PC-3 (cell line): ENCODE data around the gene PLSCR1.

Source experiments
- EZH2 ChIP-seq: fragments of 300-600 bp; sonication (generic); IDR thresholded peaks from one replicate; pipeline ENCODE4 v1.6.1; 2017; ENCODE audit warnings: antibody characterized with exemption, mild to moderate bottlenecking, low read length; ENCODE audit not compliant: unreplicated experiment
- EZH2phosphoT487 ChIP-seq: fragments of 300-600 bp; sonication (generic); IDR thresholded peaks from 2 replicates; pipeline ENCODE4 v1.6.1; 2018; ENCODE audit warnings: mild to moderate bottlenecking, antibody characterized with exemption, low read length, borderline replicate concordance
- TF ChIP-seq, protein P1 (sequence below): fragments of 300-600 bp; sonication (generic); conservative IDR thresholded peaks from 2 replicates; pipeline ENCODE4 v1.5.1; 2017; ENCODE audit warnings: antibody characterized with exemption, low read depth, mild to moderate bottlenecking, low read length

DNA sequence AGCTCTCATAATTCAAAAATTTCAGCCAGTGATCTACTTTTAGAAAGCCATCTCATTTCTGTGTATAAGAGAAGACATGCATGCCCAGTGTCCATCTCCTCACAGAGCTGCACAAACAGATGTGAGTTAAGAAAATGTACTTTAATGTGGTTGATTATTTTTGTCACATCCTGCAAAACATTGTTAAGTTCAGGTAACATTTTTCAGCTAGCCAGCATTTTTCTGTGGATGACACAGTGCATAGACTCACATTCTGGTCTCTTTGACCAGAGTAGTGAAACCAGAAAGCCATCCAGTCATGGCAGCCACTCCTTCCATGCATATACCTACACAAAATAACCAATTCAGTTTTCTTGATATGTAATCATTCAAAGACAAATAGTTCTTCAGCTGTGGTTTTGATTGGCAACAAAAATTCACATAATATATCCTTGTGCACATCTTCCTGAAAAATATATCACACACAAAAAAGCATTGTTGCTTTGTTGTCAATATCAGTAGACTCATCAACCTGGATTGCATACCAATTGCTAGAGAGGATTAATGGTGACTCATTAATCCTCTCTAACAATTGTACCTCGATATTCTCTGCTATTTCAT, 2.1 kb upstream of the PLSCR1 start:
- TF ChIP-seq, protein P1, sequence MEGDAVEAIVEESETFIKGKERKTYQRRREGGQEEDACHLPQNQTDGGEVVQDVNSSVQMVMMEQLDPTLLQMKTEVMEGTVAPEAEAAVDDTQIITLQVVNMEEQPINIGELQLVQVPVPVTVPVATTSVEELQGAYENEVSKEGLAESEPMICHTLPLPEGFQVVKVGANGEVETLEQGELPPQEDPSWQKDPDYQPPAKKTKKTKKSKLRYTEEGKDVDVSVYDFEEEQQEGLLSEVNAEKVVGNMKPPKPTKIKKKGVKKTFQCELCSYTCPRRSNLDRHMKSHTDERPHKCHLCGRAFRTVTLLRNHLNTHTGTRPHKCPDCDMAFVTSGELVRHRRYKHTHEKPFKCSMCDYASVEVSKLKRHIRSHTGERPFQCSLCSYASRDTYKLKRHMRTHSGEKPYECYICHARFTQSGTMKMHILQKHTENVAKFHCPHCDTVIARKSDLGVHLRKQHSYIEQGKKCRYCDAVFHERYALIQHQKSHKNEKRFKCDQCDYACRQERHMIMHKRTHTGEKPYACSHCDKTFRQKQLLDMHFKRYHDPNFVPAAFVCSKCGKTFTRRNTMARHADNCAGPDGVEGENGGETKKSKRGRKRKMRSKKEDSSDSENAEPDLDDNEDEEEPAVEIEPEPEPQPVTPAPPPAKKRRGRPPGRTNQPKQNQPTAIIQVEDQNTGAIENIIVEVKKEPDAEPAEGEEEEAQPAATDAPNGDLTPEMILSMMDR: no peak
- TF ChIP-seq EZH2 (no peak), EZH2phosphoT487 (no peak)
